Left colon (tissue), 2 donors: ENCODE measurements around the gene PIP5K1B. TPM values are rescaled to one million over a fixed set of nuclear protein-coding genes. Genes with fewer than 3 reads are reported as not detected.

Experiments
- ATAC-seq: fragments of 200-7000 bp; cut with Tn5 transposase; one replicate; pipeline ENCODE4 v1.9.1; 2020; ENCODE audit warnings: mild to moderate bottlenecking, moderate library complexity
- DNase-seq, 2 donors: peaks; one replicate each; pipeline ENCODE4 v3.0.0-alpha.2; 2020
- intact Hi-C, 2 donors: fragments of 100-400 bp; cut with DNase I in 1 of 2; cut with micrococcal nuclease in 1 of 2; formaldehyde crosslinking; loops; one replicate each; pipeline versions ENCODE4 v1.11.2 to v1.14.0; 2022; cut with DNase I, micrococcal nuclease
- total RNA-seq, 2 donors: library from RNA; stranded (reverse); fragmentation: NEBNext Ultra II Directional; extraction: Animal tissue kit (Norgen Biotek cat#: 25700); gene quantifications; one replicate each; pipeline ENCODE4 v1.2.1, GENCODE V29; 2021
- donor health status: DM: no; HTN: no; CAD: no.
- donor health status: DM: yes; HTN: yes; CAD: no.

Gene PIP5K1B
- total RNA-seq, 2 donors from 2014 or later: 83.1 to 91.6 TPM

DNA sequence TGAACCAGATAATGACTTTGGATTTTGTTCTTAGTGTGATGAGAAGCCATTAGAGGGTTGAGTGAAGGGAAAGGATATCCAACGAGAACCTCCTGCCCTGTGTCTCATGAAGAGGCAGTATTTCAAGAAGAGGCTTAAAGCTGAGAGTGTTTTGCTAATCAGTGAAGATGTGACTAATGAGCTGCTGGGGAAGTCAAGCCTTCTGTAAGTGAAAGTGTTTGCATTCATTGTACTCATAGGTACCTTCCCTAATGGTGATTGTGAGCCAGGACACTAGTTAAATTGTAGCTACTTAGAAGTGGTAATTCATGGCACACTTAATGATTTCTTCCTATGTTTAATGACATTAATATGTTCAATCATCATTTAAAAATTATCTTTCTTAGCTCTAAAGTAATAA lies 23.7 kb downstream of the PIP5K1B start:
- DNase-seq (no peak), ATAC-seq (no peak)
- intact Hi-C loops: no loop called here

- DNase-seq: no peak
- peak; percentile 68 for ATAC-seq
- intact Hi-C loops: no loop called here
Measured at GRCh38 chr9:68730570-68731235, 25.7 kb downstream of the PIP5K1B start.

GRCh38 chr9:68731857-68732256 lies 26.8 kb downstream of the PIP5K1B start:
- ATAC-seq: peak; percentile 73
- DNase-seq: peak; percentile 66 to 79
- intact Hi-C loops: no loop called here

DNA sequence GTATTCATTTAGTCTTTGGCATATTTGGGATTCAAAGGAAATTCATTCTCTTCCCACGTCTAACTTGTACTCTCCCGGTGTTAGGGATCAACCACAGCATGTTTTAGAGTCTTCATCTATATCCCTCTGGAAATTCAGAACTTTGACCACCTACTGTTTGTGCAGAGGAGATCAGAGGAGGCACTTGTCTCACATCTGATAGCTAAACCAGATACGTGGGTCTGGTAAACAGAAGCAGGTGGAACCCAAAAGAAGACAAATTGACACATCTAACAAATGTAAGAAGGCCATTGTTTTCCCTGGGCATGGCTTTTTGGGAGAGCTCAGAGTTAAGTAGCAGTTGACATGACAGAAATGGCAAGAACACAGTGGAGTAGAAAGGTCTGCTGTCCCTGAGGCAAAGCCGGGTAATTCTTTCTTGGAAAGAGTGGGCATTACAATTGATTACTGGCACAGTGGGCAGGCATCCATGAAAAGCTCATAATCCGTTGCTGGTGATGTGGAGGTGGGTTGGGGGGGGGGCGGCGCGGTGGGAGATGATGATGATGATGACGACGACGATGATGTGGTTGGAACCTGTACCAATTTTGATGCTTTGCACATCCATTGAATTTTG lies 27.5 kb downstream of the PIP5K1B start:
- ATAC-seq (no peak), DNase-seq (no peak)
- intact Hi-C loops: no loop called here

- intact Hi-C loops: no loop called here
- no peak for DNase-seq
- ATAC-seq: no peak
Measured at GRCh38 chr9:68733021-68733405, 28.0 kb downstream of the PIP5K1B start.

DNA sequence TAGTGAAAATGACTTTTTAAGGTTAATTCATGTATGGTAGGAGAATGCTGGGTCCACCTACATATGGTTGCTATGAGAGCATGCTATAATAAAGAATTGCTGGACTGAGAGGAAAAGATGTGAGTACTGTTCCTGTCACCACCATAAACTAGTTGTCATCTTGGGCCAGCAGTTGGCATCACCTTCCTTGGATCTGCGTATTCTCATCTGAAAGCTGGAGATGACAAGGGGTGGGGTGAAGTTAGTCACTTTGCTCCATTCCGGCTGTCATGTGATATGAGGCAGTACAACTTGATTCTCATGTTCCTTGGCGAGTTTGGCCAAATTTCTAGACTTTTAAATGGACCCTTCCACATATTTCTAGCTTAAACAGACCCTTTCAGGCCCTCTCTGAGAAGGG lies 33.3 kb downstream of the PIP5K1B start:
- ATAC-seq (no peak), DNase-seq (no peak)
- intact Hi-C loops: no loop called here

- intact Hi-C loops: no loop called here
- ATAC-seq: peak; percentile 77
- peak; percentile 59 to 69 for DNase-seq
Measured at GRCh38 chr9:68739621-68740174, 34.7 kb downstream of the PIP5K1B start.

GRCh38 chr9:68740561-68740960 lies 35.5 kb downstream of the PIP5K1B start:
- intact Hi-C loops: no loop called here
- ATAC-seq (peak; percentile 83), DNase-seq (peak; percentile 48 to 77)

GRCh38 chr9:68741234-68741633 lies 36.2 kb downstream of the PIP5K1B start:
- DNase-seq (no peak), ATAC-seq (no peak)
- intact Hi-C loops: no loop called here

DNA sequence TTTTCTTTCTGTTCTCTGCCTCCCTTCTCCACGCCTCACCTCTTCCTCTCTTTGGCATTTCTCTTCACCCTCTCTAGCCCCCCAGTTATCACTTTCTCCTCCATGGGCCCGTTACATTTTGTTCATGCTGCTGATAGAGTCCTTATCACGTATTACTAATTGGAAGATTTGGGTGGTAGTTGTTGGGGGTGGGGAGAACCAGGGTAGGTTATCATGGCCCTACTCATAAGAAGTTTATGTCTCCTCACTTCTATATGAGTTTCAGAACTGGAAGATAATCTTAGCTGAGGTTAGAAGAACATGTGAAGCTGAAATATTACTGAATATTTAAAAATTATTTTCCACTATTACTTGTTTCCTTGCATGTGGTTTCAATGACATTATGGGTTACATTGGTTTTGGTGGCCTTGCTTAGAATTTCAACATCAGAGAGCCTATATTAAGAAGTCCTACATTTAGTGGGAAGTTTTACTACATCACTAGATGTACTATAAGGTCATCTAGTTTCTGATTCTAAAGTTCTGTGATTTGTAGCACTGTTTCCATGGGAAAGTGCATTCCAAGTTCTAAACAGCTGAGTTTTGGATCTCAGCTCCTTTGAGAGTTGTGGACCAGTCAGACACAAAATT lies 36.8 kb downstream of the PIP5K1B start:
- ATAC-seq (no peak), DNase-seq (no peak)
- intact Hi-C loops: no loop called here

DNA sequence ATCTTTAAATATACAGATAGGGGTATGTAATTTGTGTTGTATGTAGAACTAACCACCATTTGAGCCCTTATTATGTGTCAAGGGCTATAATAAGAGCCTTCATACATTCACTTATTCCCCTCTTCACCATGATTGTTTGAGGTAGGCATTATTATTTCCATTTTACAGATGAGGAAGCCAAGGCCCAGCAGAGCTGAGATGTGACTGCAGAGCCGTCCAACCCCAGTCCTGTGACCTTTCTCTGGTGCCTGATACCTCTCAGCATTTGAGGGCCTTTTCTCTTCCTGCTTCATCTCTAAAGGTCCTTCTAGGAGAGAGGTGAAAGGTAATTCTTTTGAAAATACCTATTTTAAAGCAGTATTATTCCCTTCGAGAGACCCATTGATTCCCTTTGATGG lies 37.3 kb downstream of the PIP5K1B start:
- ATAC-seq (no peak), DNase-seq (no peak)
- intact Hi-C loops: no loop called here

- intact Hi-C loops: no loop called here
- ATAC-seq (no peak), DNase-seq (no peak)
Measured at GRCh38 chr9:68744426-68744825, 39.4 kb downstream of the PIP5K1B start.

- DNase-seq (no peak), ATAC-seq (peak; percentile 1)
- intact Hi-C loops: no loop called here
Measured at GRCh38 chr9:68746525-68746924, 41.5 kb downstream of the PIP5K1B start.

- ATAC-seq (peak; percentile 61), DNase-seq (no peak)
- intact Hi-C loops: no loop called here
Measured at GRCh38 chr9:68747043-68747533, 42.0 kb downstream of the PIP5K1B start.

DNA sequence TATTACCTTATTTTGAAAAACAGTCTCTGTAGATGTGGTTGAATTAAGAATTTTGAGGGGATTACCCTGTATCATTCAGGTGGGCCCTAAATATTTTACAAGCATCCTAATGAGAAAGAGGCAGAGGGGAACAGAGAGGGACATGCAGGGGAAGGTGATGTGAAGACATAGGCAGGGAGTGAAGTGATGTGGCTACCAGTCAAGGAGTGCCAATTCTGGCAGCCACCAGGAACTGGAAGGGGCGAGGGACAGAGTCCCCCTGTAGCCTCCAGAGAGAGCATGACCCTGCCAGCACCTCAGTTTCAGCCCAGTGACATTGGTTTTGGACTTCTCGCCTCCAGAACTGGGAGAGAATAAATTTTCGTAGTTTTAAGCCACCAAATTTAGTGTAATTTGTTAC lies 44.1 kb downstream of the PIP5K1B start:
- no peak for ATAC-seq
- intact Hi-C loops: no loop called here

DNA sequence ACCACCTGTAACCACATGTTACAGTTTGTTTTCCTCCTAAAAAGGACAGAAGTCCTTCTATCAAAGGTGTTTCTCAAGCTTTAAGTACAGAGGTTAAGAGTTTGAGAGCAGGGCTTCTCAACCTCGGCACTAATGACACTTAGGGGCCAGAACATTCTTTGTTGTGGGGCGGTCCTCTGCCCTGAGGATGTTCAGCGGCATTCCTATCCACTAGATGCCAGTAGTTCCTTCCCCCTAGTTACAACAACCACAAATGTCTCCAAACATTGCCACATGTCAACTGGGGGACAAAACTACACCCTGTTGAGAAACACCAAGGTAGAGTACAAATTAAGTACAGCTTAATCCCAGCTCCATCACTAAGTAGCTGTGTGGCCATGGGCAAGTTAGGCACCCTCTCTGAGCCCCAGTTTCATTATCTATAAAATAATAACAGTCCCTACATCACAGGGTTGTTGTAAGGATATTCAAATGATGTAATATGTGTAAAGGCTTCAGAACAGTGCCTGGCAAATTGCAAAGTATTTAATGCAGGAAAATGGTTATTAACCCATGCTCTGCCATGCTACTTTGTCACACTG lies 44.6 kb downstream of the PIP5K1B start:
- DNase-seq: no peak
- ATAC-seq: no peak
- intact Hi-C loops: no loop called here

More for the DNA sequence above, 44.1 kb downstream of the PIP5K1B start:
- no peak for DNase-seq

- DNase-seq: no peak
- ATAC-seq: no peak
- intact Hi-C loops: no loop called here
Measured at GRCh38 chr9:68750255-68750654, 45.2 kb downstream of the PIP5K1B start.

GRCh38 chr9:68750786-68751185 lies 45.7 kb downstream of the PIP5K1B start:
- ATAC-seq (peak; percentile 19), DNase-seq (no peak)
- intact Hi-C loops: no loop called here

DNA sequence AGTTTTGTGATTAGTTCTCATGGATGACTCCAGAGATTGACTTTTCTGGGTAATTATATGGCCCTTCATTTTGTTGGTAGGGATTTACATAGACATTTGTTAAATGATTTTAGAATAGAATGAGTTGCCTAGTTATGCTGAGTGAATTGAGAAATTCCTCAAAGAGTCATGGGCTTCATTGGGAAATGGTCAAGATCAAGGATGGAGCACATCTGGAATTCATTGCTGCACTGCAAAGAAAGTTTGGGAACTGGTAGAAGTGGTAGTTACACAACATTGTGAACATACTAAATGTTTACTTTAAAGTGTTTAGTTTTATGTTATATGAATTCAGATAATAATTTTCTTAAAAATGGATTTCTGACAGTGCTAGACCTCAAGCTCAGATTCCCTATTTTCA lies 46.5 kb downstream of the PIP5K1B start:
- ATAC-seq: no peak
- intact Hi-C loops: no loop called here
- no peak for DNase-seq

DNA sequence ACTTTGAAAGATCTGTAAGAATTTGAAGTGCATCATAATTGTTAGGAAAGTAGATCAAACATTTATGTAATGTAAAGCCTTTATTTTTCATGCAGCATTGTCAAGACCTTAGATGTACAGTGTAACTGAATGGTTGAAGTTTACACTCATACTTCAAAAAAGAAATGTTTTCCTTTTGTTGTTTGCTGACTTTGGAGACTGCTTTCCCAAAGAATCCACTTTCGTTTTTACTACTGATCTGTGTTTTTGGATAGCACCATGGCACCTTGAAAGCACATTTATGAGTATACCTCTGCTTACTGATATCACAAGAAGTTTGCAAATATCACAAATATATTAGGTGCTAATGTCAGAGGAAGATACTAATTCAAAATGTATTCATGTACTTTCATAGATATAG lies 50.0 kb downstream of the PIP5K1B start:
- DNase-seq: no peak
- intact Hi-C loops: no loop called here
- ATAC-seq: no peak
